ENCODE measurements around the gene GCK.

Gene GCK

GRCh38 chr7:44189286-44189992 lies at the start of gene GCK:
GCK (minus strand) TSS chr7:44189439; CDS start chr7:44188953, 486 bp downstream.
- no peak within 1 kb of the TSS for H3K4me3 Mint-ChIP-seq
- H3K36me3 Mint-ChIP-seq, result no peaks in the 10 kb centered on the region
- no peaks in the 10 kb centered on the region for H3K9me3 Mint-ChIP-seq
- H3K4me1 Mint-ChIP-seq, result peaks cover 6% of the 10 kb centered on the region
- peaks cover 4% of the 10 kb centered on the region for H3K27me3 Mint-ChIP-seq
- no peak within 1 kb of the TSS for H3K27ac Mint-ChIP-seq

GRCh38 chr7:44238116-44238695 lies 49.0 kb upstream of the GCK start:
- Mint-ChIP-seq H3K27ac (no peak overlapping the region), H3K27me3 (no peaks in the 10 kb centered on the region), H3K4me1 (no peaks in the 10 kb centered on the region), H3K36me3 (no peaks in the 10 kb centered on the region), H3K9me3 (no peaks in the 10 kb centered on the region), H3K4me3 (no peak overlapping the region)

- H3K27ac Mint-ChIP-seq, result no peak overlapping the region
- H3K27me3 Mint-ChIP-seq, result no peaks in the 10 kb centered on the region
- H3K36me3 Mint-ChIP-seq, result no peaks in the 10 kb centered on the region
- no peak overlapping the region for H3K4me3 Mint-ChIP-seq
- H3K4me1 Mint-ChIP-seq, result no peaks in the 10 kb centered on the region
- H3K9me3 Mint-ChIP-seq, result no peaks in the 10 kb centered on the region
Measured at GRCh38 chr7:44237696-44238095, 48.5 kb upstream of the GCK start.

GRCh38 chr7:44236333-44236728 lies 47.1 kb upstream of the GCK start:
- no peaks in the 10 kb centered on the region for H3K4me1 Mint-ChIP-seq
- no peak overlapping the region for H3K4me3 Mint-ChIP-seq
- no peaks in the 10 kb centered on the region for H3K27me3 Mint-ChIP-seq
- no peak overlapping the region for H3K27ac Mint-ChIP-seq
- no peaks in the 10 kb centered on the region for H3K36me3 Mint-ChIP-seq
- H3K9me3 Mint-ChIP-seq, result no peaks in the 10 kb centered on the region

GRCh38 chr7:44235582-44236332 lies 46.5 kb upstream of the GCK start:
- no peak overlapping the region for H3K27ac Mint-ChIP-seq
- no peak overlapping the region for H3K4me3 Mint-ChIP-seq
- no peaks in the 10 kb centered on the region for H3K4me1 Mint-ChIP-seq
- H3K9me3 Mint-ChIP-seq, result no peaks in the 10 kb centered on the region
- no peaks in the 10 kb centered on the region for H3K36me3 Mint-ChIP-seq
- H3K27me3 Mint-ChIP-seq, result no peaks in the 10 kb centered on the region

- Mint-ChIP-seq H3K36me3 (no peaks in the 10 kb centered on the region), H3K4me1 (no peaks in the 10 kb centered on the region), H3K4me3 (no peak overlapping the region), H3K9me3 (no peaks in the 10 kb centered on the region), H3K27me3 (no peaks in the 10 kb centered on the region), H3K27ac (no peak overlapping the region)
Measured at GRCh38 chr7:44235066-44235465, 45.8 kb upstream of the GCK start.

- Mint-ChIP-seq H3K27ac (no peak overlapping the region), H3K4me3 (no peak overlapping the region), H3K27me3 (no peaks in the 10 kb centered on the region), H3K9me3 (no peaks in the 10 kb centered on the region), H3K4me1 (no peaks in the 10 kb centered on the region), H3K36me3 (no peaks in the 10 kb centered on the region)
Measured at GRCh38 chr7:44232901-44233715, 43.9 kb upstream of the GCK start.

- no peaks in the 10 kb centered on the region for H3K36me3 Mint-ChIP-seq
- no peaks in the 10 kb centered on the region for H3K27me3 Mint-ChIP-seq
- no peaks in the 10 kb centered on the region for H3K4me1 Mint-ChIP-seq
- no peak overlapping the region for H3K27ac Mint-ChIP-seq
- H3K4me3 Mint-ChIP-seq, result no peak overlapping the region
- no peaks in the 10 kb centered on the region for H3K9me3 Mint-ChIP-seq
Measured at GRCh38 chr7:44232396-44232795, 43.2 kb upstream of the GCK start.

GRCh38 chr7:44231088-44231487 lies 41.8 kb upstream of the GCK start:
- no peaks in the 10 kb centered on the region for H3K27me3 Mint-ChIP-seq
- no peaks in the 10 kb centered on the region for H3K36me3 Mint-ChIP-seq
- no peaks in the 10 kb centered on the region for H3K9me3 Mint-ChIP-seq
- H3K4me3 Mint-ChIP-seq, result no peak overlapping the region
- no peak overlapping the region for H3K27ac Mint-ChIP-seq
- H3K4me1 Mint-ChIP-seq, result no peaks in the 10 kb centered on the region

- H3K4me3 Mint-ChIP-seq, result no peak overlapping the region
- H3K27me3 Mint-ChIP-seq, result no peaks in the 10 kb centered on the region
- H3K4me1 Mint-ChIP-seq, result no peaks in the 10 kb centered on the region
- no peaks in the 10 kb centered on the region for H3K9me3 Mint-ChIP-seq
- H3K27ac Mint-ChIP-seq, result no peak overlapping the region
- H3K36me3 Mint-ChIP-seq, result no peaks in the 10 kb centered on the region
Measured at GRCh38 chr7:44230286-44230685, 41.0 kb upstream of the GCK start.

- no peaks in the 10 kb centered on the region for H3K36me3 Mint-ChIP-seq
- H3K9me3 Mint-ChIP-seq, result no peaks in the 10 kb centered on the region
- H3K27me3 Mint-ChIP-seq, result no peaks in the 10 kb centered on the region
- H3K4me3 Mint-ChIP-seq, result no peak overlapping the region
- H3K27ac Mint-ChIP-seq, result no peak overlapping the region
- H3K4me1 Mint-ChIP-seq, result no peaks in the 10 kb centered on the region
Measured at GRCh38 chr7:44229546-44230105, 40.4 kb upstream of the GCK start.

GRCh38 chr7:44228571-44229350 lies 39.5 kb upstream of the GCK start:
- Mint-ChIP-seq H3K27ac (no peak overlapping the region), H3K9me3 (no peaks in the 10 kb centered on the region), H3K4me1 (no peaks in the 10 kb centered on the region), H3K27me3 (no peaks in the 10 kb centered on the region), H3K36me3 (no peaks in the 10 kb centered on the region), H3K4me3 (no peak overlapping the region)

- Mint-ChIP-seq H3K4me3 (no peak overlapping the region), H3K4me1 (no peaks in the 10 kb centered on the region), H3K9me3 (no peaks in the 10 kb centered on the region), H3K27ac (no peak overlapping the region), H3K36me3 (no peaks in the 10 kb centered on the region), H3K27me3 (no peaks in the 10 kb centered on the region)
Measured at GRCh38 chr7:44227911-44228310, 38.7 kb upstream of the GCK start.

GRCh38 chr7:44226396-44226753 lies 37.1 kb upstream of the GCK start:
- H3K27ac Mint-ChIP-seq, result no peak overlapping the region
- no peaks in the 10 kb centered on the region for H3K27me3 Mint-ChIP-seq
- no peak overlapping the region for H3K4me3 Mint-ChIP-seq
- no peaks in the 10 kb centered on the region for H3K36me3 Mint-ChIP-seq
- no peaks in the 10 kb centered on the region for H3K4me1 Mint-ChIP-seq
- H3K9me3 Mint-ChIP-seq, result no peaks in the 10 kb centered on the region

Measured in activated naive CD4-positive, alpha-beta T cell treated with anti-CD3 and anti-CD28 coated beads, Interleukin-2, amount 50 U/mL, for 24 hours (primary cell).